ENCODE measurements around the gene NSL1. TPM values are rescaled to one million over a fixed set of nuclear protein-coding genes. Genes with fewer than 3 reads are reported as not detected.

The NSL1 gene
- total and polyA plus RNA-seq, 3 donors from 2014 or later: 29.3 to 52.7 (median 50.0) TPM

DNA sequence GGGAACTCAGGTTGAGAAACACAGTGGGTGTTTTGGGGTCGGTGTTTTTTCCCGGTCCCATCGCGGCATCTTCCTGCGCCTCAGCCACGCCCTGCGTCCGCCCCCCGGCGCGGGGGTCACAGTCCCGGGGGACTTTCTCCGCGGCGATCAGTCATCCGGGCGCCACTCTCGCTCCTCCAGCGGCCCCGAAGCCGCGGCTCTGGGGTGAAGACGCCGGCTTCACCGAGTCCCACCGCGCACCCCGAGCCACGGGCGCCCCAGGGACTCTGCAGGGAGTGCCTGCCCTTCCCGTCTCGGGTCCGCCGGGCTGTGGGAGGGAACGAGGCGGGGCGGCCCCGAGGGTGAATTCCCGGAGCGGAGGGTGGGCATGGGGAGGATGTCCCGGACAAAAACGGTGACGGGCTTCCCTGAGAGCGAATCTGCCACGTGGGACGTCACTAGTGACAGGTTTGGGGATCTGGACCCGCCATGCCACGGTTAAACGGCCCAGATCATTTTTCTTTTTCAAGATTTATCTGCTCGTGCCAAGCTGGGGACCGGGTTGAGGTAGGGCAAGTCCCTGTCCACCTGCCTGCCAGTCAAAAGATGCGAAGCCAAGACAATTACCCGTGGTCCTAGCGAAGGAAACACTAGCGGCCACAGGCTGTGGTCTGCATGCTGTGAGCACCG, 91.2 kb downstream of the NSL1 start:
- peaks cover 4% of the 10 kb centered on the region for H3K4me1 ChIP-seq
- H3K9me3 ChIP-seq: no peaks in the 10 kb centered on the region
- DNase-seq: no peak
- no peaks in the 10 kb centered on the region for H3K36me3 ChIP-seq (ENCODE audit: low read depth, missing control alignments)
- no peak for TF ChIP-seq CTCF (IDR thresholded peaks at IDR 0.05)
- no peak for TF ChIP-seq POLR2A (IDR thresholded peaks at IDR 0.05)
- peaks cover 4% of the 10 kb centered on the region for H3K27me3 ChIP-seq
- H3K4me3 ChIP-seq: peak overlapping the region; percentile 60 to 76
- no peak overlapping the region for H3K27ac ChIP-seq
- WGBS, 2 donors: 0 to 1% methylated on average over 18 to 51 of the region's 56 CpGs
- intact Hi-C loops (cut with DNase I; ENCODE audit: low total_unique reads): no loop called here

DNA sequence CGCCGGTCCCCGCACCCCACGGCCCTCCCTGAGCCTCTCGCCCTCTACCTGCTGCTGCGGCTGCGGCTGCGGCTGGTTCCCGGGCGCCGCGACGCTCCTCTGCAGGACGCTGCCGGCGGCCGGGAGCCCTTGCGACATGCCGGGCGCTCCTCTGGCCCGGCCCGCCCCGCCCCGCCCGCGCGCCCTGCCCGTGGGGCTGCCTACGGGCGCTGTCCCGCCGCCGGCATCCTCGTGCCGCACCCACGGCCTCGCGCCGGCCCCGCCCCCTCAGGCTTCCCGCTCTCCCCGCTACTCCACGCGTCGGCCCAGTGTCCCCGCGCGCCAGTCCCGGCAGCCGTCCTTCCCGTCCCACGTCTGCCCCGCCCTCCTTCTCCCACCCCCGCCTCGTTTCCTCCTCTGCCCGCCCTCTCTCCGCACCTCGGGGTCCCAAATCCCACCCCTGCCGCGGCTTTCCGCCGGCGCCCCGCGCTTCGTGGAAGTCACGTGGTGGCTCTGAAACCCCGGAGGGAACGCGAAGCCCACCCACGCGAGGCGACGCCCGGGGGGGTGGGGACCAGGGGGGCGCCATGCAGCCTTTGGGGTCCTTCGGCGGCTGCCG, 91.9 kb downstream of the NSL1 start, which contains the start of gene BATF3:
TSS of gene BATF3 (minus strand) at position 216 of the 598 bp plus-strand sequence. CDS start at position 138, 78 bp downstream.
- TF ChIP-seq POLR2A (IDR thresholded peaks at IDR 0.05): no peak
- TF ChIP-seq CTCF (IDR thresholded peaks at IDR 0.05): no peak
- 0 to 1% methylated on average over 4 to 56 of the region's 79 CpGs for WGBS, 2 donors
- H3K27me3 ChIP-seq: peaks cover 4% of the 10 kb centered on the region
- no peaks in the 10 kb centered on the region for H3K9me3 ChIP-seq
- H3K36me3 ChIP-seq (ENCODE audit: low read depth, missing control alignments): no peaks in the 10 kb centered on the region
- H3K27ac ChIP-seq: no peak within 1 kb of the TSS
- H3K4me3 ChIP-seq: peak within 1 kb of the TSS; percentile 60 to 76
- DNase-seq: peak; percentile 25
- H3K4me1 ChIP-seq: peaks cover 4% of the 10 kb centered on the region
- intact Hi-C loops (cut with DNase I; ENCODE audit: low total_unique reads): no loop called here

GRCh38 chr1:212699104-212699624, 92.4 kb downstream of the NSL1 start:
- Histone ChIP-seq H3K27ac (no peak overlapping the region), H3K9me3 (no peaks in the 10 kb centered on the region), H3K36me3 (ENCODE audit: low read depth, missing control alignments) (no peaks in the 10 kb centered on the region), H3K27me3 (peaks cover 4% of the 10 kb centered on the region), H3K4me1 (peaks cover 4% of the 10 kb centered on the region), H3K4me3 (peak overlapping the region; percentile 60 to 76)
- DNase-seq: peak; percentile 26
- TF ChIP-seq POLR2A (IDR thresholded peaks at IDR 0.05) (no peak), CTCF (IDR thresholded peaks at IDR 0.05) (no peak)
- intact Hi-C loops (cut with DNase I; ENCODE audit: low total_unique reads): no loop called here
- 1 to 3% methylated on average over 6 to 41 of the region's 42 CpGs for WGBS, 2 donors

- 25 to 31% methylated on average over 12 of the region's 12 CpGs for WGBS, 2 donors
- TF ChIP-seq CTCF (IDR thresholded peaks at IDR 0.05) (no peak), POLR2A (IDR thresholded peaks at IDR 0.05) (no peak)
- peaks cover 4% of the 10 kb centered on the region for H3K27me3 ChIP-seq
- intact Hi-C loops (cut with DNase I; ENCODE audit: low total_unique reads): no loop called here
- H3K36me3 ChIP-seq (ENCODE audit: low read depth, missing control alignments): no peaks in the 10 kb centered on the region
- DNase-seq: no peak
- H3K4me1 ChIP-seq: peaks cover 4% of the 10 kb centered on the region
- H3K4me3 ChIP-seq: peak overlapping the region in 1 of 2 donors; percentile 76
- H3K9me3 ChIP-seq: no peaks in the 10 kb centered on the region
- no peak overlapping the region for H3K27ac ChIP-seq
Observed at GRCh38 chr1:212698467-212699103, 93.0 kb downstream of the NSL1 start.

Measured in testis (tissue), 3 donors.